ENCODE data around the gene FAM25A. TPM values are rescaled to one million over a fixed set of nuclear protein-coding genes. Genes with fewer than 3 reads are reported as not detected.
"Not testable (repeated sequence)": the region's sequence is repeated elsewhere in the genome, so short reads cannot be mapped to it uniquely, and the experiment has no call there.

Gene FAM25A
- not detected in 2 replicates for total RNA-seq (2014; rRNA removed; shearing (Covaris generic))
- not detected in 2 replicates for polyA plus RNA-seq (2015; cell fraction: cytosol; rRNA removed)
- polyA plus RNA-seq (2015; cell fraction: nucleus; rRNA removed): not detected in 2 replicates

DNA sequence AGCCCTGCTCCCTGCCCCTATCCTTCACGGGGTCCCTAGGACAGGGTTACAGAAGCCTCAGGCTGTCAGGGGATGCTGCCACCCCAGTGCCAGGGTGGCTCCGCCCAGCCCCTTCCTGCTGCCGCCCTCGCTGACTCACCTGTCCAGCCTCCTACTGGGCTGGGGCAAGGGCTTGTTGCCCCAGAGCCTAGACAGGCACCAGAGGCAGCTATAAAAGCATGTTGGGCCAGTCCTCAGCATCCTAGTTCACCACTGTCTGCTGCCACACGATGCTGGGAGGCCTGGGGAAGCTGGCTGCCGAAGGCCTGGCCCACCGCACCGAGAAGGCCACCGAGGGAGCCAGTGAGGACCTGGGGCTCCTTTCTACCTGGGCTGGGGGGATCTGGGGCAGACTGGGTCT lies at the start of gene FAM25A:
FAM25A (plus strand) TSS at position 239 of the 400 bp plus-strand sequence; CDS start at position 270, 31 bp downstream.
- in situ Hi-C loops (cut with HindIII; ENCODE audit: low pct_unique_long_range_greater_than_20kb, low sequenced_read_pairs); DNase-seq (ENCODE audit: low read depth, low spot score): not testable (repeated sequence)

DNA sequence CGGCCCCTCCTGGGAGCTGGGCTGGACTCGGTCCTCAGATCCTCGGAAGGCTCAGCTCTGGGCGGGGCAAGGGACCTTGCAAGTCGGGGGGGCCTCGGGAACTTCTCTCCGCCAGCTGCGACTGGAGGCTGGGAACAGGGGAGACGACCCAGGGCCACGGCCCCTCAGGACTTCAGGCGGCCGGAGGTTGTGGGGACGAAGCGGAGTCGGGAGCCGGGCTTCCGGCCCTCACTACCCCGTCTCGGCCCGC lies 49.2 kb upstream of the FAM25A start:
- in situ Hi-C loops (cut with HindIII; ENCODE audit: low pct_unique_long_range_greater_than_20kb, low sequenced_read_pairs): no loop called here
- DNase-seq (ENCODE audit: low read depth, low spot score): no peak

DNA sequence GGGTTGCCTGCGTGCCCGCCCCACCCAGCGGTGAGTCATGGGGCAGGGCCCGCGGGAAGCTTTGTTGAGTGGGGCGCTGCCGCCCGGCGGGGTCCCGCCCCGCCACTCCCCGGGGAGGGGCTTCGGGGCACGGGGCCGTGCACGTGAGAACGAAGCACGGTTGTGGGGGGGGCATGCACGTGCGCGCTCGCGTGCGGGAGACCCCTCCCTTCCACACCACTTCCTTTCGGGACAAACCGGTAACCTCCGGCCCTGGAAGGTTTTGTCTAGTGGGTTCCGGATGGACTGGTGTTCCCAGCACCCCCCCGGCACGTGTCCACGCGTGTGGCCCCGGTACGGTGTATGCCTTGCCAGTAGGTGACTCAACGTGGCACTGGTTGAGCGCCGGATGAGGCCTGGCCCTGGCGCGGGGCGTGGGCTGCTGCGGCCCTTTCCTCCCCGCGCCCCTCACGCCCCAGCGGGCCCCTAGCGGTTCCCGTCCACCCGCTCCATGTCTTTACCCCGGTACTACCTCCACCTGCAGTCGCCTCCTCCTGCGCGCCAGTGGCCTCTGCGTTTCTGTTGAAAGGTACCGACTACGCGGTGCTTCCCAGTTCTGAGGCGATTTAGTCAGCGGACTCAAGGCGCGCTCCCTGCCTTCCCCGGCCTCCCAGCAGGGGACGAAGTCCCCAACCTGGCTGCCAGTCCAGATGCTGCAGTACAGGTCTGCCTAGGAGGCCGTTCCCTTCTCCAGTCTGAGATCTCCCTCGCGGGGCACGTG lies 48.7 kb upstream of the FAM25A start:
- no peak for DNase-seq (ENCODE audit: low read depth, low spot score)
- in situ Hi-C loops (cut with HindIII; ENCODE audit: low pct_unique_long_range_greater_than_20kb, low sequenced_read_pairs): no loop called here

DNA sequence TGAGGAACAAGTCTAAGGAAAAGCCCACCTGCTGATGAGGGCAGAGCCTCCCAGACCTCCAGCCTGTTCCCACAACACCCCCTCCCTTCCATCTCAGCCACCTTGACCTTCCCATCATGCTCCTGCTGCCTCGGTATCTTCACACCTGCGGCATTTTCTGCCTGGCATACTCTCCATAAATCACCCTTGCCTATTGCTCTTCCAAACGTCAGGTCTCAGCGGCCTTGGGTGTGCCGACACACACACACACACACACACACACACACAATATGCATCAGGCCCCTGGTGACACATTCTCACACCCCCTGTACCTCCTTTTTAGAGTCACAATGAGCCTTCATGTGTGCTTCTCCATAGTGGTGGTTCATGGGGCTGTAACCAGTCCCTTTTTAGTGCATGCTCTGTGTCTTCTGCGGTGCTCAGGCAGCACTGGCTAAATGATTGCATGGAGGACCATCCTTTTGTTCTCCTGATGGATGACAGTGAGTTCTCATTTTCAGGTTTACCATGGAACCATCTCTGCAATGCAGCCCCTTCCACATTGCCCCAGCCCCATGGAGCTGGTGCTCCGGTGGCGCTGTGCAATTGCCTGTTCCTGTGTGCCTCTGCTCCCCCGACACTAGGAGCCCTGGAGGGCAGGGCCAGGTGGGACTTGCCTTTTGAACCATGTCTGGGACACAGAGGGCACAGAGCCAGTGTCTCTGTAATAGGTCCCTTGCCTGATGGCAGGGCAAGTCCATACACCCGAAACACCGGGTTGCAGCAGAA lies 47.3 kb upstream of the FAM25A start:
- no peak for DNase-seq (ENCODE audit: low read depth, low spot score)
- in situ Hi-C loops (cut with HindIII; ENCODE audit: low pct_unique_long_range_greater_than_20kb, low sequenced_read_pairs): no loop called here

DNA sequence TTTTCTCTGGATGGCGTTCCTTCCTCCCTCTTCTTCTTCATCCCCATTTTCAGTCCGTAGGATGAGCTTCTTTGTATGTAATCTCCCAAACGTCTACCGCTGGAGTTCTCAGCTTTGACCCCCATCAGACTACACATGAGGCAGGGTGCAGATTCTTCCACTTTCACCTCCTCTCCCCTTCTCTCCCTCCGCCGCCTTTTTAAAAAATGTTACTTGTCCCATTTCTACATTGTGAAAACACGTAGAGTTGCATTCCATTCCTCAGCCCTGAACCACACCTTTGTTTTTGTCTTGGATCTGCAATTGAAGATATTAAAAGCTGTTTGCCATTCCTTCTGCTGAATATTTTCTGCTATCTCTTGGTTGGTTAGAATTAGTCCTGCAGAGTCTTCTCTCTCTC lies 45.6 kb upstream of the FAM25A start:
- in situ Hi-C loops (cut with HindIII; ENCODE audit: low pct_unique_long_range_greater_than_20kb, low sequenced_read_pairs): no loop called here
- no peak for DNase-seq (ENCODE audit: low read depth, low spot score)

DNA sequence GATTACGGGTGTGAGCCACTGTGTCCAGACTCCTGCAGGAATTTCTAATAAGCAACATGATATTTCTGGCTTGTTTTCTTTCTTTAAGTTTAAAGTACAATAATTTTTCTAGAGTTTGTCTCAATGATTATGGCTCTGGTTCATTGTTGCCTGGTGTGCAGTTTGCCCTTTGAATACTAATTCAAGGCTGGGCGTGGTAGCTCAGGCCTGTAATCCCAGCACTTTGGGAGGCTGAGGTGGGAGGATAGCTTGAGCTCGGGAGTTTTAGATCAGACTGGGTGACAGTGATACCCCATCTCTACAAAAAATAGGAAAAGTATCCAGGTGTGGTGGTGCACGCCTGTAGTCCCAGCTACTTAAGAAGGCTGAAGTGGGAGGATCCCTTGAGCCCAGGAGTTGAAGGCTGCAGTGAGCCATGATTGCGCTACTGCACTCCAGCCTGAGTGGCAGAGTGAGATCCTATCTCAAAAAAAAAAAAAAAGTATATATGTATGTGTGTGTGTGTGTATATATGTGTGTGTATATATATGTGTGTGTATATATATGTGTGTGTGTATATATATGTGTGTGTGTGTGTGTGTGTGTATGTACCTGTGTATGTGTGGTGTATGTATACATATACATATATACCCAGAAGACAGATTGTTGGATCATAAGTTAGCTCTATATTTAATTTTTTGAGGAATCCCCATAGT lies 43.6 kb upstream of the FAM25A start:
- in situ Hi-C loops (cut with HindIII; ENCODE audit: low pct_unique_long_range_greater_than_20kb, low sequenced_read_pairs): no loop called here
- DNase-seq (ENCODE audit: low read depth, low spot score): no peak

DNA sequence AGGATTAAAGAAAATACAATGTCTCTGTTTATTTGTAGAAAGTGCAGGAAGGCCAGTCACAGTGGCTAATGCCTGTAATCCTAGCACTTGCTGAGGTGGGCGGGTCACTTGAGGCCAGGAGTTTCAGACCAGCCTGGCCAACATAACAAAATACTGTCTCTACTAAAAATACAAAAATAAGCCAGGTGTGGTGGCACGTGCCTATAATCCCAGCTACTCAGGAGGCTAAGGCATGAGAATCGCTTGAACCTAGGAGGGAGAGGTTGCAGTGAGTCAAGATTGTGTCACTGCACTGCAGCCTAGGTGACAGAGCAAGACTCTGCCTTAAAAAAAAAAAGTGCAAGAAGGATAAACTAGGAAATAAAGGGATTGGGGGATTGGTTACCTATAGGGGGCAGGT lies 41.6 kb upstream of the FAM25A start:
- in situ Hi-C loops (cut with HindIII; ENCODE audit: low pct_unique_long_range_greater_than_20kb, low sequenced_read_pairs); DNase-seq (ENCODE audit: low read depth, low spot score): not testable (repeated sequence)

DNA sequence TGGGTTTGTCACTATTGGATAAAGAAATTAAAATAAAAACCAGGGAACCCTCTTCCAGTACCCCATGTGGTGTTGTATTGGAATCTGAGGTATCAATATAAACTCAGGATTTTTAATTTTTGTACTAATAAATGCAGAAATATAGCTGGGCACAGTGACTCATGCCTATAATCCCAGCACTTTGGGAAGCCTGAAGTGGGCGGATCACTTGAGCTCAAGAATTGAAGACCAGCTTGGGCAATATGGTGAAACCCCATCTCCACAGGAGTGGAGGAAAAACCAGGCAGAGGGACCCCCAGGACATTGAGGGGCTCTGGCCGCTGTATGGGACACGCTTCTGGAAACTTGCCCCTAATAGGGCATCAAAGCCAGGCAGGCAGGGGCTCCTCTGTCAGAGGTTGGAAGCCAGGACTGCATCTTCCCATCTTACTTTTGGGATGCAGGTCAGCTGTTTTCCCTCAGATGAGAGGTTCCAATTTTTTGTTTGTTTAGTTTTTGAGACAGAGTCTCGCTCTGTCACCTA lies 40.7 kb upstream of the FAM25A start:
- DNase-seq (ENCODE audit: low read depth, low spot score): no peak
- in situ Hi-C loops (cut with HindIII; ENCODE audit: low pct_unique_long_range_greater_than_20kb, low sequenced_read_pairs): no loop called here

DNA sequence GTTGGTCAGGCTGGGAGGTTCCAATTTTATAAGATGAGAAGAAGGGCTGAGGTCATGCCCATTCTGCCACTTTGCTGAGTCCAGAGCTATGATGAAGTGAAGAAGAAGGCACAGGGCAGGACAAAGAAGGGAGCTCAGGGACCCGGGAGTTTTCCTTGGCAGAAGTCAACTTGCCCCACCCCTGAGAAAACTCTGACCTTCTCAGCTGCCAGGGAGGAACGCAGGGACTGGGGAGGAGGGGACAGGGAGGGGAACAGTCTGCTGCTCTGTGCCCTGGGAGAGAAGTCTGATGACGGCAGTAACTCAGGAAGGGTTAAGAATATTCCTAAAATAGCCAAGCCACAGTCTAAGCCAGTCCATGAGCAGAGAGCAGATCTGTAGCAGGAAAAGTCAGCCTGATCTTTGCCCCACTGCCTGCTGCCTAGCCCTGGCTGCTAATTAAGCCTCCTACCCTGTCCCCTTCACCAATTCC lies 40.1 kb upstream of the FAM25A start:
- in situ Hi-C loops (cut with HindIII; ENCODE audit: low pct_unique_long_range_greater_than_20kb, low sequenced_read_pairs): no loop called here
- peak; percentile 58 for DNase-seq (ENCODE audit: low read depth, low spot score)

DNA sequence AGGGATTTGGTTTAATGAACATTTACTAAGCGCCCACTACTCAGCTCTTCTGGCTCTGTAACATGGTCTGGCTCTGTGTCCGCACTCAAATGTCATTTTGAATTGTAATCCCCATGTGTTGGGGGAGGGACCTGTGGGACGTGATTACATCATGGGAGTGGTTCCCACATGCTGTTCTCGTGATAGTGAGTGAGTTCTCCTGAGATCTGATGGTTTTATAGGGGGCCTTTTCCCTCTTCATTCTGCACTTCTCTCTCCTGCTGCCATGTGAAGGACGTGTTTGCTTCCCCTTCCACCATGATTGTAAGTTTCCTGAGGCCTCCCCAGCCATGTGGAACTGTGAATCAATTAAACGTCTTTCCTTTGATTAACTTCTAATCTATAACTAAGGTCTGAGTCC lies 39.1 kb upstream of the FAM25A start:
- DNase-seq (ENCODE audit: low read depth, low spot score): peak; percentile 49
- in situ Hi-C loops (cut with HindIII; ENCODE audit: low pct_unique_long_range_greater_than_20kb, low sequenced_read_pairs): not testable (repeated sequence)

DNA sequence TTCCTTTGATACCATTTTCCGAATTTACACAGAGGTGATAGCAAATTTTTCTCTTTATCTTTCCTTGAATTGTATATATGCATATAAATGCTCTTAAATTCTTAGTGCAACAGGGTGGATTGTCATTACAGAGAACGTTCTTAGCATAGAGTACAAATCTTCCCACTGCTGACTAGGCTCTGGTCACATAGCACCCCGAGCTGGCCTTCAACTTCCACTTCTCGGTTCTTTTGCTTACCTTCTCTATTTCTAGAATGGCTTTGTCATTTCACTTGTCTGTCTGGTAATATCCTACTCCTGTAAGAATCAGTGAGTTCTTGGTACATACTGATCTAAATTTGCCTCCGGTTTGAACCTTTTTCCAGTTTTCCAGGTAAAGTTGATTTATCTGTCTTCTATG lies 38.4 kb upstream of the FAM25A start:
- DNase-seq (ENCODE audit: low read depth, low spot score): no peak
- in situ Hi-C loops (cut with HindIII; ENCODE audit: low pct_unique_long_range_greater_than_20kb, low sequenced_read_pairs): no loop called here

DNA sequence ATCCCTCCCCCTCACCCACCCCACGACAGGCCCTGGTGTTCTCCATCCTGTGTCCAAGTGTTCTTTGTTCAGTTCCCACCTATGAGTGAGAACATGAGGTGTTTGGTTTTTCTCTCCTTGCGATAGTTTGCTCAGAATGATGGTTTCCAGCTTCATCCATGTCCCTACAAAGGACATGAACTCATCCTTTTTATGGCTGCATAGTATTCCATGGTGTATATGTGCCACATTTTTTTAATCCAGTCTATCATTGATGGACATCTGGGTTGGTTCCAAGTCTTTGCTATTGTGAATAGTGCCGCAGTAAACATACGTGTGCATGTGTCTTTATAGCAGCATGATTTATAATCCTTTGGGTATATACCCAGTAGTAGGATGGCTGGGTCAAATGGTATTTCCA lies 35.6 kb upstream of the FAM25A start:
- DNase-seq (ENCODE audit: low read depth, low spot score); in situ Hi-C loops (cut with HindIII; ENCODE audit: low pct_unique_long_range_greater_than_20kb, low sequenced_read_pairs): not testable (repeated sequence)

DNA sequence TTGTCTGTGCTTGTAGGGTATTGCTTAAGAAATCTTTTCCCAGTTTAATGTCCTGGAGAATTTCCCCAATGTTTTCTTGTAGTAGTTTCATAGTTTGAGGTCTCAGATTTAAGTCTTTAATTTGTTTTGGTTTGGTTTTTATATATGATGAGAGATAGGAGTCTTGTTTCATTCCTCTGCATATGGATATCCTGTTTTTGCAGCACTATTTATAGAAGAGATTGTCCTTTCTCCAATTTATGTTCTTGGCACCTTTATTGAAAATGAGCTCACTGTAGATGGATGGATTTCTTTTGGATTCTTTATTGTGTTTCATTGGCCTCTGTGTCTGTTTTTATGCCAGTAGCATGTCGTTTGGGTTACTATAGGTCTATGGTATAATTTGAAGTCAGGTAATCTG lies 31.6 kb upstream of the FAM25A start:
- DNase-seq (ENCODE audit: low read depth, low spot score): no peak
- in situ Hi-C loops (cut with HindIII; ENCODE audit: low pct_unique_long_range_greater_than_20kb, low sequenced_read_pairs): no loop called here

DNA sequence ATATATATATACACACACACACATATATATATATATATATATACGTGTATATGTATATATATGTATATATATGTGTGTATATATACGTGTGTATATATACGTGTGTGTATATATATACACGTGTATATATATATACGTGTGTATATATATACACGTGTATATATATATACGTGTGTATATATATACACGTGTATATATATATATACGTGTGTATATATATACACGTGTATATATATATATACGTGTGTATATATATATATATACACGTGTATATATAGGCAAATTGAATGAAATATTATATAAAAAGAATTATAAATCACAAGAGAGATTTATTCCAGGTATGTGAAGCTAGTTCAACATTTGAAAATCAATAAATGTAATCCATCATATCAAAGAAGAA lies 28.7 kb upstream of the FAM25A start:
- DNase-seq (ENCODE audit: low read depth, low spot score); in situ Hi-C loops (cut with HindIII; ENCODE audit: low pct_unique_long_range_greater_than_20kb, low sequenced_read_pairs): not testable (repeated sequence)

DNA sequence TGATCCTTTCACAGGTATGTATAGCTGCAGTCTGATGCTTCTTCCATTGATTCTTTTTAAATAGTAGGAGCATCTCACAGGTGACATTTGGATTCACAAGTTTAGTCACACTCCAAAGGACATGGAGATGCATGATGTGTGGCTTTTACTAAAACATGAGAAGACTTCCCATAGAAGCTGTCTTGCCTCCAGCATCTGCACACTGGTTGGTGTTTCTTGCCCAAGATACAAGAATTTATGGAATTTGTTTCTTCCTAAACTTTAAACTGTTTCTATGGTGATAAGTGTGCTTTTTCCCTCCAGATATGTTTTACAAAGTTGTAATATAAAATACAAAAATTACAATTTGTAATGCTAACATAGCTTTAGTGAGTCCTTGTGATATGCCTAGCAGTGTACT lies 27.6 kb upstream of the FAM25A start:
- in situ Hi-C loops (cut with HindIII; ENCODE audit: low pct_unique_long_range_greater_than_20kb, low sequenced_read_pairs): no loop called here
- DNase-seq (ENCODE audit: low read depth, low spot score): no peak

DNA sequence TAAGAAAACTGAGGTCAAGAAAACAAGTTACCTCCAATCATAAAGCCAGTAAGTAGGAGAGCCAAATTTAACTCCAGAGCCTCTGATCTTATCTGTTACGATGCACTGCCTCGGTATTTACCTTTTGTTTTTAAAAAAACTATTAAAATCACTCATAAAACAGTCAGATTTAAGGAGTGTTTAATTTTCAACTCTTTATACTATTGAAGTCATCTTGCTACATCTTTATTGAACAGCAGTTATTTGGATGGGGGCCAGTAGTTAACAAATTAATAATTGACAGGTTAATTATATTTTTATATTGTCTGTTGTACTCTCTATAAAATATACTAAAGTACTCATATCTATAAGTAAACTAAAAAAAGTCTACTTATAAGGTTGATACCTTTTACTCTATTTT lies 27.2 kb upstream of the FAM25A start:
- no peak for DNase-seq (ENCODE audit: low read depth, low spot score)

DNA sequence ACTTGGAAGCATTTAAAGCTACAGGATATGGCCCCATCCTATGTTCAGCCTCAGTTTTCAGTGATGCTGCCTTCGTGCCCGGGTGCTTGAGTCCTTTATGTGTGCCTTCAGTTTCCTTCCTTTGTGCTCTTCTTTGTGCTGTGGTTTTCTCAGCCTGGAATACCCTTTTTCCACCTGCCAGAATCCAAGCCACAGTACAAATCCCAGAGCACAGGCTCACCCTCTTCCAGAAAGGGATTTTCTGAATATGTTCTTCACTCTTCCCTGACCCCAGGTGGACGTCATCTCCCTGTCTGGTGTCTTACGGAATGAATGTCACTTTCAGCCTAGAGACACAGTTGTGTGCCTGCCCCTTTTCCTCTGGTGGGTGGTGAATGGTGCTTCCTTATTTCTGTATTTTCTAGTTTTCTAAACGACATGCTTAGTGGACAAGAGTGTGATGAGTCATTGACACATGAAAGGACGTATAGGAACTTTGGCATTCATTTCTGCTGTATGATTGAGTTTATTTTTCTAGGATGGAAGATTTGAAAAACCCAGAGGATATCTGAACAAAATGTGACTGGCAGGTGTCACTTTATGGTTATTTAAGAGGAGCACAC lies 20.2 kb upstream of the FAM25A start:
- peak; percentile 23 for DNase-seq (ENCODE audit: low read depth, low spot score)
- in situ Hi-C loops (cut with HindIII; ENCODE audit: low pct_unique_long_range_greater_than_20kb, low sequenced_read_pairs): not testable (repeated sequence)

More for the DNA sequence above, 27.2 kb upstream of the FAM25A start:
- in situ Hi-C loops (cut with HindIII; ENCODE audit: low pct_unique_long_range_greater_than_20kb, low sequenced_read_pairs): no loop called here

DNA sequence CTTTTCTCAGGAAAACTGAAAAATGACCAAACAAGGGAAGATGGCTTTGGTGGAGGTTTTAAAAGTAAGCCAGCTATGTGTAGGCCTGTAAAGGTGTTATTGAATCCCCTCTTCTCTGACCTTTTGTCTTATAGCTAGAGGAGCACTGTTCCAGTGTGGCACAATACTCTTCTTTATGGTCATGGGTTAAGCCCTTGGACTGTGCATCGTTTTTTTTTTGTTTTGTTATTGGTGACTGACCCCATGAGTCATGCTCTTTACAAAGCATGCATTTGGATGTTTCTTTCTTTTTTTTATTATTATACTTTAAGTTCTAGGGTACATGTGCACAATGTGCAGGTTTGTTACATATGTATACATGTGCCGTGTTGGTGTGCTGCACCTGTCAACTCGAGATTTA lies 19.6 kb upstream of the FAM25A start:
- DNase-seq (ENCODE audit: low read depth, low spot score): peak; percentile 60
- in situ Hi-C loops (cut with HindIII; ENCODE audit: low pct_unique_long_range_greater_than_20kb, low sequenced_read_pairs): no loop called here
